ENCODE results near the gene KCNIP3.
"Not testable (repeated sequence)": the region's sequence is repeated elsewhere in the genome, so short reads cannot be mapped to it uniquely, and the experiment has no call there.

GRCh38 chr2:95378281-95378680 lies 81.1 kb downstream of the KCNIP3 start:
- not testable (repeated sequence) for TF ChIP-seq CTCF (IDR thresholded peaks at IDR 0.05; ENCODE audit: borderline replicate concordance, extremely low read depth, low read length, poor library complexity, severe bottlenecking); EZH2 (IDR thresholded peaks at IDR 0.05; ENCODE audit: borderline replicate concordance, low read depth, low read length, severe bottlenecking)
